ENCODE results near the gene DDB1. TPM values are rescaled to one million over a fixed set of nuclear protein-coding genes. Genes with fewer than 3 reads are reported as not detected.
"Not testable (repeated sequence)": the region's sequence is repeated elsewhere in the genome, so short reads cannot be mapped to it uniquely, and the experiment has no call there.

DDB1 gene
- total RNA-seq, 1 donor from 2014 or later, result 259 TPM

DNA sequence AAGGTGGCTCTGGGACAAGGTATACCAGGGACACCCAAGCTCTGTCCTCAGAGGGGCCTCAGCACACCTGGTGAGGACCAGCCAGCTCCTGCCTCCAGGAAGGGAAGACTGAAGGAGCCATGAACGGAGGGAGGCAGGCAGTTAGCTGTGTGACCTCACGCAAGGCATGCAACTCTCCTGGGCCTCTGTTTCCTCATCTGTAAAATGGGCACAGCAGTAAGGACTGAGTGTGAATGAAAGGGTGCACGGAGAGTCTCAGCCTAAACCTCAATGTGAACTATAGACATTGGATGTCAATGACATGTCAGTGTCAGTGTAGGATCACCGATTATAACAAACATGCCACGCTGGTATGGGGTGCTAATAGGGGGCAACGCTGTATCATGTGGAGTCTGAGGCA, 73.5 kb downstream of the DDB1 start:
- Mint-ChIP-seq H3K4me3 (no peak overlapping the region), H3K27me3 (ENCODE audit: insufficient read depth) (peaks cover 2% of the 10 kb centered on the region), H3K27ac (no peak overlapping the region), H3K36me3 (ENCODE audit: low read depth) (no peaks in the 10 kb centered on the region), H3K4me1 (ENCODE audit: low read depth) (no peaks in the 10 kb centered on the region), H3K9me3 (no peaks in the 10 kb centered on the region)
- no peak for DNase-seq (ENCODE audit: low spot score)
- intact Hi-C loops (cut with micrococcal nuclease), result loop anchor here (10.0 kb wide), 1 partner anchor 75 kb away; the partner anchor contains the start of genes DDB1 and TKFC

DNA sequence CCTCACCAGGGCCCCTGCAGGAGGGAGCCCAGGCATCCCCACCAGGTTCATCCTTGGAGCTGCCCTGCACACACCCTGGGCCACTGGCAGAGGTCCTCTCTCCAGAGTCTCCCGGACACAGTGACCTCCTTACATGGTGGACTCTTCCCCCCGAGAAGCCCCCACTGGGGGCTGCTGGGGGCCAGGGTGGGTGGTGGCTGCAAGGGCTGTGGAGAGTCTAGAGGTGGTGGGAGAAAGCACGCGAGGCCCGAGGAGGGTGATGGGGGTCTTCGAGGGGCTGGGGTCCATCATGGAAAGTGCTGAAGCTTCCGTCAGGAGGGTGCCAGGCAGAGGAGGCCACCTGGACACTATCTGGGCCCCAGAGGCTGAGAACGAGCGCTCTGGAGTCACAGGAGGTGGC, 74.4 kb downstream of the DDB1 start:
- Mint-ChIP-seq H3K4me1 (ENCODE audit: low read depth) (no peaks in the 10 kb centered on the region), H3K4me3 (no peak overlapping the region), H3K27me3 (ENCODE audit: insufficient read depth) (peaks cover 2% of the 10 kb centered on the region), H3K9me3 (no peaks in the 10 kb centered on the region), H3K36me3 (ENCODE audit: low read depth) (no peaks in the 10 kb centered on the region), H3K27ac (no peak overlapping the region)
- no peak for DNase-seq (ENCODE audit: low spot score)
- intact Hi-C loops (cut with micrococcal nuclease), result loop anchor here (10.0 kb wide), 1 partner anchor 76 kb away; the partner anchor contains the start of genes DDB1 and TKFC

DNA sequence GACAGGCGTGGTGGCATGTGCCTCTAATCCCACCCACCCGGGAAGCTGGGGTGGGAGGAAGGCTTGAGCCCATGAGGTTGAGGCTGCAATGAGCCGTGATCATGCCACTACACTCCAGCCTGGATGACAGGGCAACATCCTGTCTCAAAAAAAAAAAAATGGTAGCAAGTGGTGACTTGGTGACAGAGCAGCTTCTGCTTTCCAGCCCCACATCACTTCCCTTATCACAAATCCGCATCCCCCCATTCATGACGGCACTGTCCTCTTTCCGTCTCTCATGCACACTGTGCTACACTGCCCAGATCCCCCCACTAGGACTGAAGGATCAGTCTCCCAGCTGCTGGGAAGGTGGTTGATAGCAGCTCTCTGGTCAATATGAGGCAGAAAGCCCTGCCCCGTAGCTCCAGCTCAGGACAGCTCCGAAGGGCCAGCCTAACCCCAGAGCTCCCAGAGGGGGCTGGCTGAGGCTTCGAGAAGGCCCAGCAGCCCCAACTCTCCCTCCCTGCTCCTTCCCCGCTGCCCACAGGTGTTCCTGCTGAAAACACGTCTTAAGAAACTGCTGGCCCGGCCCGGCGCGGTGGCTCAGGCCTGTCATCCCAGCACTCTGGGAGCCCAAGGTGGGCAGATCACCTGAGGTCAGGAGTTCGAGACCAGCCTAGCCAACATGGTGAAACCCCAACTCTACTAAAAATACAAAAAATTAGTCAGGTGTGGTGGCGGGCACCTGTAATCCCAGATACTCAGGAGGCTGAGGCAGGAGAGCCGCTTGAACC, 76.0 kb downstream of the DDB1 start:
- no peaks in the 10 kb centered on the region for H3K36me3 Mint-ChIP-seq (ENCODE audit: low read depth)
- no peaks in the 10 kb centered on the region for H3K9me3 Mint-ChIP-seq
- no peak overlapping the region for H3K4me3 Mint-ChIP-seq
- H3K27ac Mint-ChIP-seq, result no peak overlapping the region
- intact Hi-C loops (cut with micrococcal nuclease), result loop anchor here (10.0 kb wide), 1 partner anchor 78 kb away; the partner anchor contains the start of genes DDB1 and TKFC
- H3K4me1 Mint-ChIP-seq (ENCODE audit: low read depth), result no peaks in the 10 kb centered on the region
- no peak for DNase-seq (ENCODE audit: low spot score)
- peaks cover 5% of the 10 kb centered on the region for H3K27me3 Mint-ChIP-seq (ENCODE audit: insufficient read depth)

DNA sequence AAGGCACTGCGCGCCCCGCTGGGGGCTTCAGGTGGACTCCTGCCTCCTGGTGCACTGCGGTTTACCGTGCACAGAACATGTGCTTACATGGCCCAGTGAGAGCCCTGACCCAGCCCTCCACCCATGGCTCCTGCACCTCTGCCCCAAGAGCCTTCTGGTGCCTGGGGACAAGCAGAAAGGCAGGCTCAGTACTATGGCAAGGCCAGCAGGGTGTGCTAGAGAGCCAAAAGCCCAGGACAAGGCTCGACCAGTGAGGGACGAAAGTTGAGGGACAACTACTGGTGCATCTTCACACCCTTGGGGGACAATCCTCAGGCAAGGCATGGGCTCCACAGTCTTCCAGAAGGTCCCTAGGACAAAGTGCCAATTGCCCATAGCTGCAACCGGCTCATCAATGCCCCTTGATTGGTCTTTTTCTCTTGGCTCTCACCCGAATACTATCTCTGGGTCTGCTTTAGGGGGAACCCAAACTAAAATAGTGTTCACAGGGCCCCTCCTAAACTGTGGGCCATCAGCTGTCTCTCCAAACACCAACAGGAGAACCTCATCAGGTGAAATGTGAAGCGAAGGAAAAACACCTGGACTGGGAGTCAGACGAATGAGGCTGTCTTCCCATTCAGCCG, 78.4 kb downstream of the DDB1 start:
- no peak overlapping the region for H3K27ac Mint-ChIP-seq
- H3K36me3 Mint-ChIP-seq (ENCODE audit: low read depth), result no peaks in the 10 kb centered on the region
- DNase-seq (ENCODE audit: low spot score), result peak; percentile 58
- H3K4me1 Mint-ChIP-seq (ENCODE audit: low read depth), result no peaks in the 10 kb centered on the region
- H3K27me3 Mint-ChIP-seq (ENCODE audit: insufficient read depth), result peaks cover 3% of the 10 kb centered on the region
- H3K9me3 Mint-ChIP-seq, result no peaks in the 10 kb centered on the region
- intact Hi-C loops (cut with micrococcal nuclease), result loop anchor here (1.0 to 10.0 kb wide), 3 partner anchors 40 to 131 kb away; partner anchors contain the start of genes DDB1 and TKFC
- no peak overlapping the region for H3K4me3 Mint-ChIP-seq

DNA sequence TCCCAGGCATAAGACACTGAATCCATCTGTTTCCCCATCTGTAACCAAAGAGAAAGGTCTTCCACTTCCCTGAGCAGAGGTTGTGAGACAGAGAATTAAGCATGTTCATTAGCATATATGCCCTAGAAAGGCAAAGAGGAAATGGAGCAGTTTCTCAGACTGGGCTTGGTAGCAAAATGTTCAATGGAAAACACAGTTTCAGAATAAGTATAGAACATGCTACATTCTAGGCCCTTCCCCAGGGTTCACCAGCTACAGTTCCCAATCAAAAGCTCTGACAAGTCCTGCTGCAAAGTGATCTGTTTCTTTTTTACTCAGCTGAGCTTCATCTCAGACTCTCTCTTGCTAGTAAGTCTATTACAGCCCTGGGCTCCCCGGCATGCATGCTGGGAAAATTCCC, 80.6 kb downstream of the DDB1 start:
- not testable (repeated sequence) for H3K4me3 Mint-ChIP-seq; H3K4me1 Mint-ChIP-seq (ENCODE audit: low read depth); H3K27me3 Mint-ChIP-seq (ENCODE audit: insufficient read depth); DNase-seq (ENCODE audit: low spot score); H3K27ac Mint-ChIP-seq; H3K9me3 Mint-ChIP-seq; H3K36me3 Mint-ChIP-seq (ENCODE audit: low read depth)
- intact Hi-C loops (cut with micrococcal nuclease), result loop anchor here (10.0 kb wide), 1 partner anchor 82 kb away; the partner anchor contains the start of genes DDB1 and TKFC

DNA sequence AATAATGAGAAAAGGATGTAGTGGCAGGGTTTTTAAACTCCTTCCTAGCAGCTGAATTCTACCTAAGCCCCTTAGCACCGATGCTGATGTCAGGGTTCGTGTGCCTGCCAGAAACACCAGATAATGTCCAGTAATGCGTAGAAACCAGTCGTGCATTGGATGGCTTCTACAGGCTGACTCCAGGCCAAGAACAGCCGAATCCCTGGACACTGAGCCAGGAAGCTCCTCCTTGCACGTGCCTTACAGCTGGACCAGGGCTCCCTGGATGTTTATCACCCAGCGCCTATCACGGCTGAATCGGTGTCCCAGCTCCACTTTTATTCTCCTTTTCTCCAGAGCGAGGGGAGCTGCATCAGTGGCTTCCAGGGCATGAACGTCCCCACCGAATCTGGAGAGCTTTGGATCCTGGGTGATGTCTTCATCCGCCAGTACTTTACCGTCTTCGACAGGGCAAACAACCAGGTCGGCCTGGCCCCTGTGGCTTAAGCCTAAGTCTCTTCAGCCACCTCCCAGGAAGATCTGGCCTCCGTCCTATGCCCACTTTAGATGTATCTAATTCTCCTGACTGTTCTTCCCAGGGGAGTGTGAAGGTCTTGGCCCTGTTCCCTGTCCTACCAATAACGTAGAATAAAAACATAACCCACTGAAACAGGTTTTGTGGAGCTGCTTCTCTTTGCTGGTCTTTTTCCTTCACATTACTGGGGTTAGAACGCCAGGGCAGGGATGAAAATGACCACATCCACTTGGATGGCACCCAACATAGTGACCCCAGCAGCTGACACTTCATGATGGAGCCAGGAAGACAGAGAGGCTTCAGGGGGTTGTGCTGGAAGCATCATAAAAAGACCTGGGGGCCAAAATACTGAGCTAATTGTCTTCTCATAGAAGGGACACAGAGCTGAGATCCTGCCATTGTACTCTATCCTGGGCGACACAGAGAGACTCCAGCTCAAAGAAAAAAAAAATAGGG, 81.8 kb downstream of the DDB1 start:
- not testable (repeated sequence) for H3K27me3 Mint-ChIP-seq (ENCODE audit: insufficient read depth); H3K4me3 Mint-ChIP-seq; H3K4me1 Mint-ChIP-seq (ENCODE audit: low read depth); H3K9me3 Mint-ChIP-seq; H3K36me3 Mint-ChIP-seq (ENCODE audit: low read depth); H3K27ac Mint-ChIP-seq; DNase-seq (ENCODE audit: low spot score)
- intact Hi-C loops (cut with micrococcal nuclease), result loop anchor here (10.0 kb wide), 1 partner anchor 84 kb away; the partner anchor contains the start of genes DDB1 and TKFC

Other genes with a start within 250 kb of the DDB1 start
- 336 and 339 TPM in 2 replicates for gene CD5, start 230.6 kb downstream of the DDB1 start, total RNA-seq
- gene VPS37C, start 171.7 kb downstream of the DDB1 start, total RNA-seq, result 11.5 and 11.6 TPM in 2 replicates
- not detected in 2 replicates for gene PGA3, start 129.6 kb downstream of the DDB1 start, total RNA-seq
- gene PGA4, start 110.8 kb downstream of the DDB1 start, total RNA-seq, result not detected in 2 replicates
- not detected in 2 replicates for gene PGA5, start 91.9 kb downstream of the DDB1 start, total RNA-seq
- 9.4 and 10.9 TPM in 2 replicates for gene VWCE, start 37.8 kb downstream of the DDB1 start, total RNA-seq
- 71.2 and 78.2 TPM in 2 replicates for gene TKFC, start 123 bp upstream of the DDB1 start, total RNA-seq
- 38.1 and 42.3 TPM in 2 replicates for gene CYB561A3, start 28.8 kb upstream of the DDB1 start, total RNA-seq
- 68.4 and 71.7 TPM in 2 replicates for gene TMEM138, start 29.3 kb upstream of the DDB1 start, total RNA-seq
- gene TMEM216, start 59.5 kb upstream of the DDB1 start, total RNA-seq, result 18.8 and 20.2 TPM in 2 replicates
- 141 and 148 TPM in 2 replicates for gene CPSF7, start 96.9 kb upstream of the DDB1 start, total RNA-seq
- gene SDHAF2, start 97.0 kb upstream of the DDB1 start, total RNA-seq, result 49.5 and 58.1 TPM in 2 replicates
- gene LRRC10B, start 175.6 kb upstream of the DDB1 start, total RNA-seq, result not detected in 2 replicates
- gene SYT7, start 248.0 kb upstream of the DDB1 start, total RNA-seq, result 0.32 and 0.44 TPM in 2 replicates